Measurements from ENCODE around the gene EML6.

DNA sequence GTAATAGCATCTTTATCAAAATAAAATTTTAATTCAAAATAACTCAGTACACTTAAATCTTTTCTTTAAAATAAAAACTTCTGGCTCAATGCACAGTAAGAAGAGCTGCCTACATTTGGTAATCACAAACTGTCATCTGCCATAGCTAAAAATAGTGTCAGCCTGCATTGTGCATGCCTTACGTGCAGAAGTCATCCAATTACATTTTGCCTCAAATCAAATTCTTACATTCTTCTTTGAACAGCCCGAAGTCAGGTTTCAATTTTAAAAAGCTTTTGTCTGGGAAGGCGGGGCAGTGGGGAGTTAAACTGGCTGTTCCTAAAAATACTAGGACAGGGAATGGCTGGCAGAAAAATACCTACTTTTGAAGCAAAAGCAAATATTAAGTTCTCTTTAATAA is 275.7 kb downstream of the EML6 start:
- TF ChIP-seq, protein P1, sequence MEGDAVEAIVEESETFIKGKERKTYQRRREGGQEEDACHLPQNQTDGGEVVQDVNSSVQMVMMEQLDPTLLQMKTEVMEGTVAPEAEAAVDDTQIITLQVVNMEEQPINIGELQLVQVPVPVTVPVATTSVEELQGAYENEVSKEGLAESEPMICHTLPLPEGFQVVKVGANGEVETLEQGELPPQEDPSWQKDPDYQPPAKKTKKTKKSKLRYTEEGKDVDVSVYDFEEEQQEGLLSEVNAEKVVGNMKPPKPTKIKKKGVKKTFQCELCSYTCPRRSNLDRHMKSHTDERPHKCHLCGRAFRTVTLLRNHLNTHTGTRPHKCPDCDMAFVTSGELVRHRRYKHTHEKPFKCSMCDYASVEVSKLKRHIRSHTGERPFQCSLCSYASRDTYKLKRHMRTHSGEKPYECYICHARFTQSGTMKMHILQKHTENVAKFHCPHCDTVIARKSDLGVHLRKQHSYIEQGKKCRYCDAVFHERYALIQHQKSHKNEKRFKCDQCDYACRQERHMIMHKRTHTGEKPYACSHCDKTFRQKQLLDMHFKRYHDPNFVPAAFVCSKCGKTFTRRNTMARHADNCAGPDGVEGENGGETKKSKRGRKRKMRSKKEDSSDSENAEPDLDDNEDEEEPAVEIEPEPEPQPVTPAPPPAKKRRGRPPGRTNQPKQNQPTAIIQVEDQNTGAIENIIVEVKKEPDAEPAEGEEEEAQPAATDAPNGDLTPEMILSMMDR (IDR thresholded peaks at IDR 0.05 in 4 of 5, conservative IDR thresholded peaks at IDR 0.05 in 1 of 5): no peak
- peak in 1 of 2 donors; percentile 42 for TF ChIP-seq POLR2A (IDR thresholded peaks at IDR 0.05)

All from gastrocnemius medialis (tissue), 4 donors.